K562 (cell line): Measurements from ENCODE around the gene TYW5.

Source experiments
- ARHGAP35 ChIP-seq: fragments of 450-650 bp; IDR thresholded peaks from 2 replicates; pipeline ENCODE4 v1.6.1; 2018; ENCODE audit not compliant: partially characterized antibody
- CBX5 ChIP-seq: IDR thresholded peaks from 2 replicates; pipeline ENCODE4 v1.6.1; 2014; ENCODE audit warnings: low read depth, borderline replicate concordance
- CTCF ChIP-seq, 3 experiments: IDR thresholded peaks in 2 of 3; conservative IDR thresholded peaks in 1 of 3; 2 replicates each; pipeline ENCODE4 v1.5.1; 2011 to 2012; ENCODE audit warnings: low read length in 3 of 3, mild to moderate bottlenecking in 3 of 3, control low read depth in 2 of 3, improper control_type of control experiment in 1 of 3, inconsistent platforms in 1 of 3, low read depth in 1 of 3, mixed read lengths in 1 of 3, moderate library complexity in 1 of 3; ENCODE audit not compliant: insufficient read depth in 2 of 3
- FOXM1 ChIP-seq, 2 experiments: fragments of 450-650 bp in 1 of 2; sonication (generic) in 1 of 2; formaldehyde crosslinking in 1 of 2; IDR thresholded peaks; 2 replicates each; pipeline versions ENCODE4 v1.6.1 to v1.9.0; 2017 to 2022; ENCODE audit warnings: low read depth in 2 of 2, mild to moderate bottlenecking in 2 of 2, missing genetic modification reagents in 1 of 2, moderate library complexity in 1 of 2
- GABPA ChIP-seq: fragments of 200-800 bp; sonication (Bioruptor generic); conservative IDR thresholded peaks from 2 replicates; pipeline ENCODE4 v1.6.1; 2016; ENCODE audit warnings: low read depth, missing genetic modification characterization, missing compliant biosample characterization
- NBN ChIP-seq: fragments of 450-650 bp; IDR thresholded peaks from 2 replicates; pipeline ENCODE4 v1.6.1; 2016; ENCODE audit warnings: low read depth, mild to moderate bottlenecking
- RAD21 ChIP-seq, 2 experiments: fragments of 250-450 bp in 1 of 2; fragments of 450-650 bp in 1 of 2; sonication (Bioruptor Pico) in 1 of 2; formaldehyde crosslinking in 1 of 2; IDR thresholded peaks in 1 of 2; conservative IDR thresholded peaks in 1 of 2; 2 replicates each; pipeline versions ENCODE4 v1.4.0 to v1.8.0; 2020 to 2022; ENCODE audit warnings: mild to moderate bottlenecking in 2 of 2, moderate library complexity in 1 of 2
- SOX6 ChIP-seq: fragments of 450-650 bp; IDR thresholded peaks from 2 replicates; pipeline ENCODE4 v1.6.1; 2014; ENCODE audit warnings: mild to moderate bottlenecking
- STAT5B ChIP-seq: fragments of 250-450 bp; sonication (Bioruptor Pico); IDR thresholded peaks from 2 replicates; pipeline ENCODE4 v1.8.0; 2021; ENCODE audit warnings: mild to moderate bottlenecking, inconsistent platforms
- ZFP30 ChIP-seq: fragments of 250-450 bp; sonication (Bioruptor Pico); IDR thresholded peaks from 2 replicates; pipeline ENCODE4 v1.8.0; 2022; ENCODE audit warnings: moderate library complexity, mild to moderate bottlenecking, inconsistent platforms, borderline replicate concordance

DNA sequence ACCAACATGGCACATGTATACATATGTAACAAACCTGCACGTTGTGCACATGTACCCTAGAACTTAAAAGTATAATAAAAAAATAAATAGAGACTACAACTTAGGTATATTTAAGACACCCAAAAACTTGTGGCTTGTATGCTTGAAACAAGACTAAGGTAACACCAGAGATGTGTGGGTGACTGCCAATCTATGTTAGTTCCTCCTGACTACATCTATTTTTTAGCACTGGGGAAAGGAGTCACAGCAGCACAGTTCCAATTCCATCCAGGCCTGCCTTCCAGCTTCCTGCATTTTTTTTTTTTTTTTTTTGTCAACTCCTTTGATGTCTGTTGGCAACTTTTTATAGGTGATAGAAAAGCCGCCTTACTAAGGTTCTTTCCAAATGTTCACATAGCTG, 26.0 kb downstream of the TYW5 start:
- TF ChIP-seq ZFP30 (no peak), GABPA (tag) (no peak), RAD21 (CRISPR knock-in tag; conservative IDR thresholded peaks at IDR 0.05 in 1 of 2, IDR thresholded peaks at IDR 0.05 in 1 of 2) (no peak), FOXM1 (IDR thresholded peaks at IDR 0.05; ENCODE audit: low read depth) (no peak), FOXM1 (CRISPR knock-in tag; IDR thresholded peaks at IDR 0.05; ENCODE audit: low read depth) (no peak), CTCF (IDR thresholded peaks at IDR 0.05 in 2 of 3, conservative IDR thresholded peaks at IDR 0.05 in 1 of 3; ENCODE audit: insufficient read depth in 2 of 3, low read depth in 1 of 3, low read length in 3 of 3) (no peak), CBX5 (no peak), STAT5B (CRISPR knock-in tag) (no peak), NBN (no peak), SOX6 (no peak), ARHGAP35 (no peak)
